OCI-LY7 (cell line): Measurements from ENCODE around the gene LCE3B.

ENCODE experiments used
- EZH2phosphoT487 ChIP-seq: fragments of 200-600 bp; sonication (generic); IDR thresholded peaks from 2 replicates; pipeline ENCODE4 v1.6.1; 2018; ENCODE audit warnings: low read depth, borderline replicate concordance, mild to moderate bottlenecking, mixed run types, antibody characterized with exemption, low read length, moderate library complexity, mixed read lengths
- TF ChIP-seq, protein P1 (sequence below): fragments of 200-600 bp; sonication (generic); conservative IDR thresholded peaks from 2 replicates; pipeline ENCODE4 v1.5.1; 2014; ENCODE audit warnings: mild to moderate bottlenecking, antibody characterized with exemption, low read length, moderate library complexity, mixed read lengths

DNA sequence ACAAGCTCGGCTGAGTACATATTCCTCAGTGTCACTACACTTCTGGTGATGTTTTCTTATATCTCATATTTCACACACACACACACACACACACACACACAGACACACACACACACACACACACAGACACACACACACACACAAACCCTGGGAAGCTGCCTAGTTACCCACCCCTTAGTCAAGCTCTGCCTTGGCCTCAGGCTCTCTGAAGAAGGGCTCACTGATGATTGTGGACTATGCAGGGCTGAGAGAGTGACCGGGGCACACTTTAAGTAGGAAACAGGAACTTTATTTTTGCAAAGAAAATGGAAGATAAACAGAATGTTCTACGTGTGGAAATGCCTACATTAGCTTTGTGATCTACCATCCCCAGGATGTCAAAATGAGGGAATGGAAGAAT, 30.3 kb downstream of the LCE3B start:
- TF ChIP-seq, protein P1, sequence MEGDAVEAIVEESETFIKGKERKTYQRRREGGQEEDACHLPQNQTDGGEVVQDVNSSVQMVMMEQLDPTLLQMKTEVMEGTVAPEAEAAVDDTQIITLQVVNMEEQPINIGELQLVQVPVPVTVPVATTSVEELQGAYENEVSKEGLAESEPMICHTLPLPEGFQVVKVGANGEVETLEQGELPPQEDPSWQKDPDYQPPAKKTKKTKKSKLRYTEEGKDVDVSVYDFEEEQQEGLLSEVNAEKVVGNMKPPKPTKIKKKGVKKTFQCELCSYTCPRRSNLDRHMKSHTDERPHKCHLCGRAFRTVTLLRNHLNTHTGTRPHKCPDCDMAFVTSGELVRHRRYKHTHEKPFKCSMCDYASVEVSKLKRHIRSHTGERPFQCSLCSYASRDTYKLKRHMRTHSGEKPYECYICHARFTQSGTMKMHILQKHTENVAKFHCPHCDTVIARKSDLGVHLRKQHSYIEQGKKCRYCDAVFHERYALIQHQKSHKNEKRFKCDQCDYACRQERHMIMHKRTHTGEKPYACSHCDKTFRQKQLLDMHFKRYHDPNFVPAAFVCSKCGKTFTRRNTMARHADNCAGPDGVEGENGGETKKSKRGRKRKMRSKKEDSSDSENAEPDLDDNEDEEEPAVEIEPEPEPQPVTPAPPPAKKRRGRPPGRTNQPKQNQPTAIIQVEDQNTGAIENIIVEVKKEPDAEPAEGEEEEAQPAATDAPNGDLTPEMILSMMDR: no peak
- TF ChIP-seq EZH2phosphoT487: no peak
